ENCODE results near the gene RGS3. TPM values are rescaled to one million over a fixed set of nuclear protein-coding genes. Genes with fewer than 3 reads are reported as not detected.

The RGS3 gene
- total RNA-seq, 4 donors from 2014 or later = 11.0 to 18.8 (median 16.0) TPM

- WGBS = 86% methylated on average over 11 of the region's 11 CpGs
- Histone ChIP-seq H3K27me3 (no peaks in the 10 kb centered on the region), H3K27ac (no peak overlapping the region), H3K9me3 (no peaks in the 10 kb centered on the region), H3K4me1 (peaks cover 28% of the 10 kb centered on the region), H3K4me3 (no peak overlapping the region), H3K36me3 (no peaks in the 10 kb centered on the region)
- TF ChIP-seq CTCF (IDR thresholded peaks at IDR 0.05) (no peak), POLR2A (IDR thresholded peaks at IDR 0.05) (no peak), EP300 (IDR thresholded peaks at IDR 0.05) (no peak), POLR2AphosphoS5 (IDR thresholded peaks at IDR 0.05) (no peak)
- peak in 1 of 2 donors; percentile 47 for DNase-seq (ENCODE audit: low spot score in 2 of 2)
Measured at GRCh38 chr9:113612216-113612747, 148.8 kb downstream of the RGS3 start.

- Histone ChIP-seq H3K9me3 (no peaks in the 10 kb centered on the region), H3K27ac (no peak overlapping the region), H3K4me1 (peaks cover 28% of the 10 kb centered on the region), H3K27me3 (no peaks in the 10 kb centered on the region), H3K4me3 (no peak overlapping the region), H3K36me3 (no peaks in the 10 kb centered on the region)
- TF ChIP-seq EP300 (IDR thresholded peaks at IDR 0.05) (no peak), POLR2A (IDR thresholded peaks at IDR 0.05) (no peak), POLR2AphosphoS5 (IDR thresholded peaks at IDR 0.05) (no peak), CTCF (IDR thresholded peaks at IDR 0.05) (no peak)
- 92% methylated on average over 6 of the region's 6 CpGs for WGBS
- DNase-seq (ENCODE audit: low spot score in 2 of 2) = peak in 1 of 2 donors; percentile 44
Measured at GRCh38 chr9:113612828-113613227, 149.3 kb downstream of the RGS3 start.

GRCh38 chr9:113613815-113614413 is 150.4 kb downstream of the RGS3 start:
- Histone ChIP-seq H3K27ac (no peak overlapping the region), H3K4me3 (no peak overlapping the region), H3K36me3 (no peaks in the 10 kb centered on the region), H3K4me1 (peaks cover 25% of the 10 kb centered on the region), H3K9me3 (no peaks in the 10 kb centered on the region), H3K27me3 (no peaks in the 10 kb centered on the region)
- peak in 1 of 2 donors; percentile 25 for DNase-seq (ENCODE audit: low spot score in 2 of 2)
- WGBS = 88% methylated on average over 6 of the region's 6 CpGs
- TF ChIP-seq POLR2AphosphoS5 (IDR thresholded peaks at IDR 0.05) (no peak), EP300 (IDR thresholded peaks at IDR 0.05) (no peak), CTCF (IDR thresholded peaks at IDR 0.05) (no peak), POLR2A (IDR thresholded peaks at IDR 0.05) (no peak)

- H3K36me3 ChIP-seq = no peaks in the 10 kb centered on the region
- DNase-seq (ENCODE audit: low spot score in 2 of 2) = peak in 1 of 2 donors; percentile 68
- no peaks in the 10 kb centered on the region for H3K9me3 ChIP-seq
- H3K4me1 ChIP-seq = peaks cover 26% of the 10 kb centered on the region
- no peak for TF ChIP-seq EP300 (IDR thresholded peaks at IDR 0.05)
- peak in 1 of 3 donors; percentile 45 for TF ChIP-seq POLR2AphosphoS5 (IDR thresholded peaks at IDR 0.05)
- TF ChIP-seq CTCF (IDR thresholded peaks at IDR 0.05) = no peak
- TF ChIP-seq POLR2A (IDR thresholded peaks at IDR 0.05) = no peak
- 33% methylated on average over 14 of the region's 14 CpGs for WGBS
- H3K27me3 ChIP-seq = no peaks in the 10 kb centered on the region
- H3K27ac ChIP-seq = peak overlapping the region; percentile 56
- no peak overlapping the region for H3K4me3 ChIP-seq
Measured at GRCh38 chr9:113614843-113615648, 151.5 kb downstream of the RGS3 start.

GRCh38 chr9:113616116-113616515 is 152.6 kb downstream of the RGS3 start:
- Histone ChIP-seq H3K4me1 (peaks cover 33% of the 10 kb centered on the region), H3K36me3 (no peaks in the 10 kb centered on the region), H3K4me3 (no peak overlapping the region), H3K9me3 (no peaks in the 10 kb centered on the region), H3K27me3 (no peaks in the 10 kb centered on the region), H3K27ac (no peak overlapping the region)
- peak in 1 of 2 donors; percentile 55 for DNase-seq (ENCODE audit: low spot score in 2 of 2)
- TF ChIP-seq CTCF (IDR thresholded peaks at IDR 0.05) (no peak), EP300 (IDR thresholded peaks at IDR 0.05) (no peak), POLR2A (IDR thresholded peaks at IDR 0.05) (no peak)
- 93% methylated on average over 5 of the region's 14 CpGs for WGBS
